Ovary (tissue), 3 donors: Measurements from ENCODE around the gene MYO1B.
"Not testable (repeated sequence)": the region's sequence is repeated elsewhere in the genome, so short reads cannot be mapped to it uniquely, and the experiment has no call there.

Experiments used
- EP300 ChIP-seq: sonication (generic); formaldehyde crosslinking; IDR thresholded peaks from one replicate; pipeline ENCODE4 v1.6.1; 2017; ENCODE audit warnings: antibody characterized with exemption
- POLR2A ChIP-seq: fragments of 450-650 bp; IDR thresholded peaks from one replicate; pipeline ENCODE4 v1.6.1; 2017; ENCODE audit warnings: antibody characterized with exemption, mild to moderate bottlenecking, moderate library complexity
- TF ChIP-seq, protein P1 (sequence below), 3 donors: fragments of 450-650 bp in 2 of 3; fragments of 200-600 bp in 1 of 3; IDR thresholded peaks; one replicate each; pipeline versions ENCODE4 v1.5.1 to v1.8.0; 2016 to 2022; ENCODE audit warnings: antibody characterized with exemption in 3 of 3, mild to moderate bottlenecking in 1 of 3
- donor health status: DM: no; HTN: no; CAD: no.

GRCh38 chr2:191456506-191456905, 211.3 kb downstream of the MYO1B start:
- TF ChIP-seq, protein P1, sequence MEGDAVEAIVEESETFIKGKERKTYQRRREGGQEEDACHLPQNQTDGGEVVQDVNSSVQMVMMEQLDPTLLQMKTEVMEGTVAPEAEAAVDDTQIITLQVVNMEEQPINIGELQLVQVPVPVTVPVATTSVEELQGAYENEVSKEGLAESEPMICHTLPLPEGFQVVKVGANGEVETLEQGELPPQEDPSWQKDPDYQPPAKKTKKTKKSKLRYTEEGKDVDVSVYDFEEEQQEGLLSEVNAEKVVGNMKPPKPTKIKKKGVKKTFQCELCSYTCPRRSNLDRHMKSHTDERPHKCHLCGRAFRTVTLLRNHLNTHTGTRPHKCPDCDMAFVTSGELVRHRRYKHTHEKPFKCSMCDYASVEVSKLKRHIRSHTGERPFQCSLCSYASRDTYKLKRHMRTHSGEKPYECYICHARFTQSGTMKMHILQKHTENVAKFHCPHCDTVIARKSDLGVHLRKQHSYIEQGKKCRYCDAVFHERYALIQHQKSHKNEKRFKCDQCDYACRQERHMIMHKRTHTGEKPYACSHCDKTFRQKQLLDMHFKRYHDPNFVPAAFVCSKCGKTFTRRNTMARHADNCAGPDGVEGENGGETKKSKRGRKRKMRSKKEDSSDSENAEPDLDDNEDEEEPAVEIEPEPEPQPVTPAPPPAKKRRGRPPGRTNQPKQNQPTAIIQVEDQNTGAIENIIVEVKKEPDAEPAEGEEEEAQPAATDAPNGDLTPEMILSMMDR (IDR thresholded peaks at IDR 0.05) = not testable (repeated sequence)
- not testable (repeated sequence) for TF ChIP-seq POLR2A, EP300
